AG04450 (cell line): Measurements from ENCODE around the gene CYRIA. TPM values are rescaled to one million over a fixed set of nuclear protein-coding genes. Genes with fewer than 3 reads are reported as not detected.

ENCODE experiments used
- CTCF ChIA-PET: fragments of 300-600, 350-600 bp; formaldehyde crosslinking; extraction: SDS; loops from one replicate; lab custom pipeline; 2022; ENCODE audit warnings: antibody characterized with exemption, inconsistent platforms; lab: Charles Lee
- POLR2A ChIA-PET: fragments of 350-600 bp; formaldehyde crosslinking; extraction: SDS; loops from one replicate; lab custom pipeline; 2021; ENCODE audit warnings: antibody characterized with exemption, inconsistent platforms; lab: Yijun Ruan, JAX
- DNase-seq: peaks from one replicate; pipeline ENCODE4 v3.0.0-alpha.2; 2011; ENCODE audit warnings: low read depth, low spot score
- H3K27ac ChIP-seq: one replicate; pipeline ENCODE4 v1.5.1; 2012; ENCODE audit warnings: low read depth, low read length, control low read depth
- H3K27me3 ChIP-seq: one replicate; pipeline ENCODE4 v1.6.0; 2012; ENCODE audit warnings: low read length; ENCODE audit not compliant: control insufficient read depth, insufficient read depth
- H3K4me3 ChIP-seq: 2 replicates; pipeline ENCODE4 v1.5.1; 2011; ENCODE audit warnings: mild to moderate bottlenecking, low read depth, low read length, control low read depth
- H3K9me3 ChIP-seq: 2 replicates; pipeline ENCODE4 v1.5.1; 2012; ENCODE audit warnings: low read length; ENCODE audit not compliant: control insufficient read depth, insufficient read depth
- polyA plus RNA-seq: library from polyadenylated mRNA; depleted of rRNA; stranded (reverse); fragments of >200 nt; gene quantifications from 2 replicates; pipeline ENCODE4 v1.2.3, GENCODE V29; 2011
- TF ChIP-seq, protein P1 (sequence below): IDR thresholded peaks from 2 replicates; pipeline ENCODE4 v1.5.1; 2011; ENCODE audit warnings: low read depth, low read length, control low read depth, inconsistent platforms

The CYRIA gene
- polyA plus RNA-seq, 1 experiment: 3.7 TPM

DNA sequence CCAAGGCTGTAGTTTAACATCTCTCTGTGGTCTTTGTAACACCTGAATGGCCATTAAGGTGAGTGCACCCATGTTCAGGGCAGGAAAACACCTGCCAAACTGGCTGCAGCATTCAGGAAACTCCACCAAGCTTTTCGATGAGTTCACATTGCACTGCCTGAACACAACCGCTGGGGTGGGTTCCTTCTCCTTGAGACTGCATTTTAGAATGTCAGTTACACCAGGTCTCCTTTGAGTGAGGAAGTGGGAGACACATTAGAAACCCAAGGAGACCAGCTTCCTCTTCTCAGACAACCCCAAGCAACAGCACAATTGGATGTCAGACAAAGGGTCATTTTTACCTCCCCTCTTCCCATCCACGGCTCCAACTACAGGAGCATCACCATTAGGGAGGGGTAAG is 35.2 kb downstream of the CYRIA start:
- POLR2A ChIA-PET: no interaction called here
- DNase-seq: no peak
- TF ChIP-seq, protein P1, sequence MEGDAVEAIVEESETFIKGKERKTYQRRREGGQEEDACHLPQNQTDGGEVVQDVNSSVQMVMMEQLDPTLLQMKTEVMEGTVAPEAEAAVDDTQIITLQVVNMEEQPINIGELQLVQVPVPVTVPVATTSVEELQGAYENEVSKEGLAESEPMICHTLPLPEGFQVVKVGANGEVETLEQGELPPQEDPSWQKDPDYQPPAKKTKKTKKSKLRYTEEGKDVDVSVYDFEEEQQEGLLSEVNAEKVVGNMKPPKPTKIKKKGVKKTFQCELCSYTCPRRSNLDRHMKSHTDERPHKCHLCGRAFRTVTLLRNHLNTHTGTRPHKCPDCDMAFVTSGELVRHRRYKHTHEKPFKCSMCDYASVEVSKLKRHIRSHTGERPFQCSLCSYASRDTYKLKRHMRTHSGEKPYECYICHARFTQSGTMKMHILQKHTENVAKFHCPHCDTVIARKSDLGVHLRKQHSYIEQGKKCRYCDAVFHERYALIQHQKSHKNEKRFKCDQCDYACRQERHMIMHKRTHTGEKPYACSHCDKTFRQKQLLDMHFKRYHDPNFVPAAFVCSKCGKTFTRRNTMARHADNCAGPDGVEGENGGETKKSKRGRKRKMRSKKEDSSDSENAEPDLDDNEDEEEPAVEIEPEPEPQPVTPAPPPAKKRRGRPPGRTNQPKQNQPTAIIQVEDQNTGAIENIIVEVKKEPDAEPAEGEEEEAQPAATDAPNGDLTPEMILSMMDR: no peak
- no peak overlapping the region for H3K27ac ChIP-seq
- CTCF ChIA-PET: no interaction called here
- no peaks in the 10 kb centered on the region for H3K27me3 ChIP-seq
- no peak overlapping the region for H3K4me3 ChIP-seq
- H3K9me3 ChIP-seq: no peaks in the 10 kb centered on the region

DNA sequence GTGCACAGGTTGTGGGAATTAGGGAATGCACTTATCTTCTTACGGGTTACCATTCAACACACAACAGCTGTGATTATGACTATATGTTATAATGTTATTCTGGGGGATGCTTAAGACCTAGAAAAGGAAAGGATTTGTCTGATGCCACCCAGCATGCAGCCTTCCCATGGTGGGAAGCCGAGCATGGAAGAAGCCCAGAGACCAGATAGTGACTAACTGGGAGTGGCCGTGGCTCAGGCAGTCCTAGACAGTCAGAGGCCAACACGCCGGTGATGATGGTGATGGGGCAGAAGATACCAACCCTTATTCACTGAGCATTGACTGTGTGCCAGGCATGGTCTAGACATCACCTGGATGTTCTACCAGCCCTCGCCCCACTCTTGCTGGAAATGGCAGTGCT is 35.9 kb downstream of the CYRIA start:
- Histone ChIP-seq H3K9me3 (no peaks in the 10 kb centered on the region), H3K27me3 (no peaks in the 10 kb centered on the region), H3K4me3 (no peak overlapping the region), H3K27ac (no peak overlapping the region)
- DNase-seq: no peak
- ChIA-PET POLR2A (no interaction called here), CTCF (no interaction called here)
- TF ChIP-seq, protein P1: no peak

DNA sequence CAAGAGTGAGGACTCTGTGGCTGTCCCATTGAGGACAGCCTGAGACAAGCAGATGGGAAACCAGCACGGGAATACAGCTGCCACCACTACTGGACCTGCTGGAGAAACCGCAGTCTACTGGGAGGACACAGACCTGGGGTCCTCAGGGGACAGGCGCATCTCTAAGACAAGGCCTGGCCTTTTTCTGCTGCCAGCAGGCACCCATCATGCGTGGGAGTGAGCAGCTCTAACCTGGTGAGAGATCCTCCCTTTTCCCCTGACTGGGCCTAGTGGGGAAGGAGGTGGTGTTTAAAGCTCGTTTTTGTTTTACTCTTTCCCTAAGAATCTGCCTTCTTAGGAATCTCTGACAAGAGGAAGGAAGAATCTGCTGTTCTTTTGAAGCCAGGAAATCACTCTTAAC is 36.6 kb downstream of the CYRIA start:
- Histone ChIP-seq H3K27me3 (no peaks in the 10 kb centered on the region), H3K9me3 (no peaks in the 10 kb centered on the region), H3K27ac (no peak overlapping the region), H3K4me3 (no peak overlapping the region)
- no peak for DNase-seq
- CTCF ChIA-PET: interaction anchor here (0.8 kb wide), 1 partner anchor 20 kb away, joined by 3 read pairs; no protein-coding TSS in a partner anchor
- TF ChIP-seq, protein P1: no peak
- POLR2A ChIA-PET: no interaction called here

DNA sequence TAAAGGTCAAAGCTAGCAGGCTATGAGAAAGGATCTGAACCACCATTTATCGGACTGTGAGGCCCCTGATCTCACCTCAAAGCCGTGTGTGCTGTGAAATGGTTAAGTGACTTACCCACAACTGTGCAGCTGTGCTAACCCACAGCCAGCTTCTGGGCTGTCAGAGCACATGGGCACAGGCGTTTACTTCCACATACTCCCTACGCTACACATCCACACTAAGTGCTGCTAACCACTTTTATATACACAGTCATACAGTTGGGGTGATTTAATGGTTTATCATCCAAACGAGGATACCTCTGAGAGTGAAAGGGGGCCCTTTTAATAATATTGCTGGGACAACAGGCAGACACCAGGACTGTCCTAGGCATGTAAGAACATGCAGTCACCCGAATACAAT is 37.3 kb downstream of the CYRIA start:
- no peaks in the 10 kb centered on the region for H3K27me3 ChIP-seq
- H3K4me3 ChIP-seq: no peak overlapping the region
- no peak for DNase-seq
- no peaks in the 10 kb centered on the region for H3K9me3 ChIP-seq
- CTCF ChIA-PET: interaction anchor here (1.6 kb wide), 1 partner anchor 20 kb away, joined by 9 read pairs; no protein-coding TSS in a partner anchor
- no peak overlapping the region for H3K27ac ChIP-seq
- TF ChIP-seq, protein P1: no peak
- POLR2A ChIA-PET: no interaction called here

DNA sequence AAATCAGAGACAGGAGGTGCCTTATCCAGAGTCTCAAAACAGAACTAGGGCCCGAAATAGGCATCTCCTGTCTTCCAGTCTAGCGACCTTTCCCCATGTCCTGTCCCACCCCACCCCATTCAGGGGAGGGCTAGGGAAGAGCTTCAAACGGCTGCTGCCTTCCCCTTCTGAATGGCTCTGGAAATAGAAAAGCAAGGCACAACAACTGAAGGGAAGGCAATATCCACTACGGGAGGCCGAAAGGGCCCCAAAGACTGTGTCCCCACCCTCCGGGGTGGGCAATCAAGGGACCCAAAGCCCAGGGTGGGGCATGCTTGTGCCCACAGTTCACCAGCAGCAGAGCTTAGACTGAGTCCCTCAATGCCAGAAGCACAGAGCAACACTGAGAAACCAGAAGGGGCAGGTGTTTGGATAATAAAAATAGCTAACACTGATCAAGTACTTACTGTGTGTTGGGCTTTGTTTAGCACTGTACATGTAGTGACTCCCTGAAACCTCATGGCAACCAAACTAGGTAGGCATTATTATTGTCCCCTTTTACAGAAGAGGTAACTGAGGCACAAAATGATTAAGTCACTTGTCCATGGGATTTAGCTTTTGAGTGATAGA is 38.5 kb downstream of the CYRIA start:
- no peak overlapping the region for H3K4me3 ChIP-seq
- ChIA-PET POLR2A (no interaction called here), CTCF (interaction anchor here (1.6 kb wide), 1 partner anchor 18 kb away, joined by 9 read pairs; no protein-coding TSS in a partner anchor)
- no peak overlapping the region for H3K27ac ChIP-seq
- DNase-seq: no peak
- no peaks in the 10 kb centered on the region for H3K27me3 ChIP-seq
- TF ChIP-seq, protein P1: no peak
- H3K9me3 ChIP-seq: no peaks in the 10 kb centered on the region
